NT2/D1 (cell line): ENCODE results near the gene PPP1R3G.

Experiments
- SUZ12 ChIP-seq: IDR thresholded peaks from 2 replicates; pipeline ENCODE4 v1.6.1; 2011; ENCODE audit not compliant: insufficient read length, insufficient read depth; ENCODE audit errors: extremely low read depth
- YY1 ChIP-seq: IDR thresholded peaks from 2 replicates; pipeline ENCODE4 v1.6.1; 2011; ENCODE audit not compliant: insufficient read length, insufficient read depth
- ZNF274 ChIP-seq: IDR thresholded peaks from 2 replicates; pipeline ENCODE4 v1.6.1; 2011; ENCODE audit warnings: mild to moderate bottlenecking, low read depth, low read length

GRCh38 chr6:5053038-5053437, 32.1 kb upstream of the PPP1R3G start:
- no peak for TF ChIP-seq SUZ12
- no peak for TF ChIP-seq ZNF274
- no peak for TF ChIP-seq YY1
